HL-60 (cell line): Measurements from ENCODE around the gene RAX2.

Source experiments
- DNase-seq, 2 experiments: peaks; one replicate each; pipeline ENCODE4 v3.0.0-alpha.2; 2010 to 2020; ENCODE audit warnings: low read depth in 1 of 2, low spot score in 1 of 2
- H3K27ac ChIP-seq: fragments of 250-450 bp; sonication (Bioruptor Pico); replicated peaks from 2 replicates; pipeline ENCODE4 v1.5.1; 2020; ENCODE audit warnings: mild to moderate bottlenecking, moderate library complexity
- H3K27me3 ChIP-seq: fragments of 250-450 bp; sonication (Bioruptor Pico); 2 replicates; pipeline ENCODE4 v1.5.1; 2021; ENCODE audit warnings: mild to moderate bottlenecking, moderate library complexity; ENCODE audit not compliant: insufficient read depth, poor library complexity, severe bottlenecking
- H3K4me3 ChIP-seq: replicated peaks from 2 replicates; pipeline ENCODE4 v1.5.1; 2011; ENCODE audit warnings: mild to moderate bottlenecking, control low read depth, low read length; ENCODE audit not compliant: insufficient read depth
- GABPA ChIP-seq: IDR thresholded peaks from 2 replicates; pipeline ENCODE4 v1.6.1; 2012; ENCODE audit warnings: low read depth
- POLR2AphosphoS5 ChIP-seq: IDR thresholded peaks from 2 replicates; pipeline ENCODE4 v1.6.1; 2012; ENCODE audit warnings: low read depth
- SPI1 ChIP-seq: IDR thresholded peaks from 2 replicates; pipeline ENCODE4 v1.6.1; 2012; ENCODE audit warnings: low read depth, mild to moderate bottlenecking, borderline replicate concordance
- TF ChIP-seq, protein P1 (sequence below): IDR thresholded peaks from one replicate; pipeline ENCODE4 v1.5.1; 2011; ENCODE audit warnings: low read length, control low read depth, inconsistent platforms; ENCODE audit not compliant: insufficient read depth
- TF ChIP-seq, protein P2 (sequence below): IDR thresholded peaks from 2 replicates; pipeline ENCODE4 v1.6.1; 2012; ENCODE audit warnings: low read depth; ENCODE audit not compliant: insufficient replicate concordance

Gene RAX2

GRCh38 chr19:3800996-3801395 is 29.0 kb upstream of the RAX2 start:
- TF ChIP-seq, protein P1, sequence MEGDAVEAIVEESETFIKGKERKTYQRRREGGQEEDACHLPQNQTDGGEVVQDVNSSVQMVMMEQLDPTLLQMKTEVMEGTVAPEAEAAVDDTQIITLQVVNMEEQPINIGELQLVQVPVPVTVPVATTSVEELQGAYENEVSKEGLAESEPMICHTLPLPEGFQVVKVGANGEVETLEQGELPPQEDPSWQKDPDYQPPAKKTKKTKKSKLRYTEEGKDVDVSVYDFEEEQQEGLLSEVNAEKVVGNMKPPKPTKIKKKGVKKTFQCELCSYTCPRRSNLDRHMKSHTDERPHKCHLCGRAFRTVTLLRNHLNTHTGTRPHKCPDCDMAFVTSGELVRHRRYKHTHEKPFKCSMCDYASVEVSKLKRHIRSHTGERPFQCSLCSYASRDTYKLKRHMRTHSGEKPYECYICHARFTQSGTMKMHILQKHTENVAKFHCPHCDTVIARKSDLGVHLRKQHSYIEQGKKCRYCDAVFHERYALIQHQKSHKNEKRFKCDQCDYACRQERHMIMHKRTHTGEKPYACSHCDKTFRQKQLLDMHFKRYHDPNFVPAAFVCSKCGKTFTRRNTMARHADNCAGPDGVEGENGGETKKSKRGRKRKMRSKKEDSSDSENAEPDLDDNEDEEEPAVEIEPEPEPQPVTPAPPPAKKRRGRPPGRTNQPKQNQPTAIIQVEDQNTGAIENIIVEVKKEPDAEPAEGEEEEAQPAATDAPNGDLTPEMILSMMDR, result no peak
- TF ChIP-seq, protein P2, sequence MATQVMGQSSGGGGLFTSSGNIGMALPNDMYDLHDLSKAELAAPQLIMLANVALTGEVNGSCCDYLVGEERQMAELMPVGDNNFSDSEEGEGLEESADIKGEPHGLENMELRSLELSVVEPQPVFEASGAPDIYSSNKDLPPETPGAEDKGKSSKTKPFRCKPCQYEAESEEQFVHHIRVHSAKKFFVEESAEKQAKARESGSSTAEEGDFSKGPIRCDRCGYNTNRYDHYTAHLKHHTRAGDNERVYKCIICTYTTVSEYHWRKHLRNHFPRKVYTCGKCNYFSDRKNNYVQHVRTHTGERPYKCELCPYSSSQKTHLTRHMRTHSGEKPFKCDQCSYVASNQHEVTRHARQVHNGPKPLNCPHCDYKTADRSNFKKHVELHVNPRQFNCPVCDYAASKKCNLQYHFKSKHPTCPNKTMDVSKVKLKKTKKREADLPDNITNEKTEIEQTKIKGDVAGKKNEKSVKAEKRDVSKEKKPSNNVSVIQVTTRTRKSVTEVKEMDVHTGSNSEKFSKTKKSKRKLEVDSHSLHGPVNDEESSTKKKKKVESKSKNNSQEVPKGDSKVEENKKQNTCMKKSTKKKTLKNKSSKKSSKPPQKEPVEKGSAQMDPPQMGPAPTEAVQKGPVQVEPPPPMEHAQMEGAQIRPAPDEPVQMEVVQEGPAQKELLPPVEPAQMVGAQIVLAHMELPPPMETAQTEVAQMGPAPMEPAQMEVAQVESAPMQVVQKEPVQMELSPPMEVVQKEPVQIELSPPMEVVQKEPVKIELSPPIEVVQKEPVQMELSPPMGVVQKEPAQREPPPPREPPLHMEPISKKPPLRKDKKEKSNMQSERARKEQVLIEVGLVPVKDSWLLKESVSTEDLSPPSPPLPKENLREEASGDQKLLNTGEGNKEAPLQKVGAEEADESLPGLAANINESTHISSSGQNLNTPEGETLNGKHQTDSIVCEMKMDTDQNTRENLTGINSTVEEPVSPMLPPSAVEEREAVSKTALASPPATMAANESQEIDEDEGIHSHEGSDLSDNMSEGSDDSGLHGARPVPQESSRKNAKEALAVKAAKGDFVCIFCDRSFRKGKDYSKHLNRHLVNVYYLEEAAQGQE, result no peak
- Histone ChIP-seq H3K4me3 (no peak overlapping the region), H3K27ac (no peak overlapping the region), H3K27me3 (peaks cover 28% of the 10 kb centered on the region)
- no peak for DNase-seq

DNA sequence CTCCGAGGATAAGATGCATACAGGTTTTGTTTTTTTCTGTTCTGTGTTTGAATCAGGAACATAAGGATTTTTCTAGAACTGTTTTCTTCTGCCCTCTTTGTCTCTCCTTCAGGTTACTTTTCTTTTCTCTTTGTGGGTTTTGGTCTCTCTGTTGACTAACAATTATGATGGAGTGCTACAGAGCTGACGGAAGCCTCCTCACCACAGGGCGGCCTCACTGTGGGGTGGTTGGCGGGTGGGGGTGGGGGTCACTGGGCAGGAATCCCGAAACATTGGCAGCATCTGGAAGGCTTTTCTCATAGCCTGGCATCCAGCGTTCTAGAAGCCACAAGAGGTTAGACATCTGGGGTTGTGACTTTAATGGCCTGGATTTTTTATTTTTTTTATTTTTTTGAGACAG is 26.1 kb upstream of the RAX2 start:
- H3K4me3 ChIP-seq, result no peak overlapping the region
- no peak for DNase-seq
- TF ChIP-seq SPI1 (no peak), GABPA (no peak), POLR2AphosphoS5 (no peak)
- TF ChIP-seq, protein P1, result no peak
- TF ChIP-seq, protein P2, result no peak
- peaks cover 28% of the 10 kb centered on the region for H3K27me3 ChIP-seq
- H3K27ac ChIP-seq, result no peak overlapping the region

DNA sequence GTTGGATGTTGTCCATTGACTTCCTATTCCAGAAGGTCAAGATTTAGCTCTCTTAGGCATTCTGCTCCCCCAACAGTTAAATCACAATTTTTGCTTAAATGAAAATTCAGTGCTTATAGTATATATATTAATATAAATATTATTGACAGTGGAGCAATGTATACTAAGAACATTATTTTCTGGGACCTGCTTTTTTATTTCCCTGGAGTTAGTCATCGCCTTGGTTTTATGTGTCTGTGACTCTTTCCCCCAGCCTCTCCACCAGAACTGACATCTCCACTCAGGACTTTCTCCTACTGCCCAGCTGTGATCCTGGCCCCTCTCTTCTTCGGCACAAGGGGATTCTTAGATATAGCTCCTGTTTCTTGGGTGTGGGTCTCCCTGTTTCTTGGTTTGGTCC is 24.3 kb upstream of the RAX2 start:
- Histone ChIP-seq H3K27ac (no peak overlapping the region), H3K4me3 (no peak overlapping the region), H3K27me3 (peaks cover 15% of the 10 kb centered on the region)
- no peak for TF ChIP-seq POLR2AphosphoS5
- no peak for DNase-seq

DNA sequence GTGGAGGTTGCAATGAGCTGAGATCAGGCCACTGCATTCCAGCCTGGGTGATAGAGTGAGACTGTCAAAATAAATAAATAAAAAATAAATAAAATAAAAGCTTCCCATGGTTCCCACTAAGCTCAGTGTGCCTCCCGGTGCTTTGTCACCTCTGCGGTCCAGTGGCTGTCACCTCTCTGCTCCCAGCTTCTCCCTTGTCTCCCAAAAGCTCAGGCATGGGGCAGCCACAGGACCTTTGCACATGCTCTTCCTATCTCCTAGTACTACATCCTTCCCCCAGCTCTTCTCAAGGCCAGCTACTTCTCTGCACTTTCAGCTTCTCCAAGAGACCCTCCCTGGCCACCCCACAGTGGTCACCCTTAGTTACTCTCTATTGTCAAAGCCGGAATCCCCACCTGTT is 21.8 kb upstream of the RAX2 start:
- DNase-seq, result no peak
- H3K27me3 ChIP-seq, result peaks cover 2% of the 10 kb centered on the region
- TF ChIP-seq, protein P2, result no peak
- TF ChIP-seq SPI1 (no peak), GABPA (no peak), POLR2AphosphoS5 (no peak)
- TF ChIP-seq, protein P1, result no peak

More for the DNA sequence above, 21.8 kb upstream of the RAX2 start:
- H3K27ac ChIP-seq, result no peak overlapping the region
- H3K4me3 ChIP-seq, result no peak overlapping the region
